OCI-LY3 (cell line): Measurements from ENCODE around the gene DMRT1.

Source experiments
- CTCF ChIP-seq: fragments of 200-600, 300-600 bp; sonication (generic); IDR thresholded peaks from 2 replicates; pipeline ENCODE4 v1.5.1; 2014; ENCODE audit warnings: antibody characterized with exemption, low read length, low read depth
- EZH2phosphoT487 ChIP-seq: fragments of 200-600 bp; shearing (Covaris generic); IDR thresholded peaks from 2 replicates; pipeline ENCODE4 v1.6.1; 2018; ENCODE audit warnings: antibody characterized with exemption, mixed run types, low read depth

GRCh38 chr9:950139-950538 lies 108.6 kb downstream of the DMRT1 start:
- no peak for TF ChIP-seq CTCF
- TF ChIP-seq EZH2phosphoT487 = no peak
